Adrenal gland (tissue), 12 donors: Measurements from ENCODE around the gene VAMP5. TPM values are rescaled to one million over a fixed set of nuclear protein-coding genes. Genes with fewer than 3 reads are reported as not detected.
"Not testable (repeated sequence)": the region's sequence is repeated elsewhere in the genome, so short reads cannot be mapped to it uniquely, and the experiment has no call there.

Experiments
- DNase-seq, 7 donors: peaks; one replicate each; pipeline ENCODE4 v3.0.0-alpha.2; 2019 to 2020
- H3K27ac ChIP-seq, 5 donors: fragments of 200-600 bp; sonication (generic) in 4 of 5; 1 replicate in 3 of 5; 2 replicates in 2 of 5; pipeline versions ENCODE4 v1.5.1 to v1.8.0; 2016 to 2020; ENCODE audit warnings: mild to moderate bottlenecking in 1 of 5
- H3K27me3 ChIP-seq: fragments of 200-600 bp; 2 replicates; pipeline ENCODE4 v1.8.0; 2021
- H3K36me3 ChIP-seq, 2 donors: fragments of 200-600 bp; replicated peaks in 1 of 2; 1 replicate in 1 of 2; 2 replicates in 1 of 2; pipeline versions ENCODE4 v1.5.1 to v1.8.0; 2018 to 2022
- H3K4me1 ChIP-seq, 2 donors: fragments of 200-600 bp; replicated peaks in 1 of 2; 1 replicate in 1 of 2; 2 replicates in 1 of 2; pipeline versions ENCODE4 v1.5.1 to v1.8.0; 2018 to 2021
- H3K4me3 ChIP-seq, 4 donors: fragments of 200-600 bp; sonication (generic) in 3 of 4; one replicate each; pipeline ENCODE4 v1.5.1; 2016 to 2018
- H3K9me3 ChIP-seq, 3 donors: fragments of 200-600 bp; sonication (generic) in 1 of 3; replicated peaks in 1 of 3; 1 replicate in 2 of 3; 2 replicates in 1 of 3; pipeline versions ENCODE4 v1.5.1 to v1.8.0; 2016 to 2021
- CTCF ChIP-seq, 6 experiments: fragments of 450-650 bp in 4 of 6; fragments of 200-600 bp in 2 of 6; sonication (generic) in 1 of 6; IDR thresholded peaks; 1 replicate in 5 of 6; 2 replicates in 1 of 6; pipeline versions ENCODE4 v1.5.1 to v1.8.0; 2016 to 2021; ENCODE audit warnings: antibody characterized with exemption in 6 of 6, mild to moderate bottlenecking in 2 of 6, moderate library complexity in 1 of 6
- POLR2A ChIP-seq, 2 donors: fragments of 450-650 bp; IDR thresholded peaks; one replicate each; pipeline ENCODE4 v1.6.1; 2017; ENCODE audit warnings: antibody characterized with exemption in 2 of 2, mild to moderate bottlenecking in 2 of 2, moderate library complexity in 1 of 2
- WGBS, 4 donors: extraction: QIAGEN DNeasy Blood & Tissue Kit in 2 of 4; methylation state at CpG; one replicate each; pipeline versions ENCODE4 v1.1.5 to v1.1.7; 2013 to 2017; 5-methylcytosine and 5-hydroxymethylcytosine counted together
- intact Hi-C, 2 donors: fragments of 100-400 bp; cut with DNase I; formaldehyde crosslinking; loops; one replicate each; pipeline versions ENCODE4 v1.14.1 to v1.15.0; 2022 to 2023
- polyA plus RNA-seq, 3 donors: library from polyadenylated mRNA; stranded (reverse); fragments of 200-250 nt in 2 of 3; fragments of 350-450 nt in 1 of 3; fragmentation: Illumina TruSeq in 1 of 3; extraction: RNeasy Lipid Tissue Mini Kit (QIAGEN cat#74804) in 1 of 3; gene quantifications; one replicate each; pipeline ENCODE4 v1.2.3, GENCODE V29; 2013 to 2014
- total RNA-seq, 9 donors: library from RNA; depleted of rRNA in 4 of 9; stranded (reverse); fragments of >200 nt in 4 of 9; fragments of 120-200 nt in 1 of 9; fragmentation: NEBNext Ultra II Directional in 1 of 9; extraction: Animal tissue kit (Norgen Biotek cat#: 25700) in 1 of 9; gene quantifications; one replicate each; pipeline versions ENCODE4 v1.1.0 to v1.2.4, GENCODE V29; 2013 to 2023
- donor health status: healthy with polysubstance abuse.
- donor health status: Bipolar disorder and iron deficiency.
- donor health status: DM: yes; HTN: yes; CAD: no.
- donor health status: DM: no; HTN: no; CAD: no.
- donor health status: DM: no; HTN: no; CAD: no.
- donor health status: DM: yes; HTN: yes; CAD: no.

The VAMP5 gene
- total and polyA plus RNA-seq, 12 donors: 30.2 to 130 (median 78.3) TPM

- Histone ChIP-seq H3K4me1 (peaks cover 9 to 51% of the 10 kb centered on the region in 2 donors), H3K27ac (peak overlapping the region in 1 of 5 donors; percentile 1), H3K36me3 (peaks cover 0 to 64% of the 10 kb centered on the region in 2 donors)
- DNase-seq, H3K4me3 ChIP-seq, intact Hi-C loops, H3K27me3 ChIP-seq, H3K9me3 ChIP-seq: not testable (repeated sequence)
- TF ChIP-seq POLR2A (IDR thresholded peaks at IDR 0.05): peak in 1 of 2 donors; percentile 8
- WGBS, 4 donors: 83 to 91% (median 87%) methylated on average over 4 to 5 of the region's 5 CpGs
Measured at GRCh38 chr2:85544915-85545779, 39.1 kb upstream of the VAMP5 start.

- no peak for DNase-seq
- Histone ChIP-seq H3K4me1 (peaks cover 9 to 53% of the 10 kb centered on the region in 2 donors), H3K9me3 (no peaks in the 10 kb centered on the region), H3K36me3 (peaks cover 0 to 68% of the 10 kb centered on the region in 2 donors), H3K4me3 (no peak overlapping the region), H3K27ac (peak overlapping the region in 1 of 5 donors; percentile 1), H3K27me3 (no peaks in the 10 kb centered on the region)
- TF ChIP-seq POLR2A (IDR thresholded peaks at IDR 0.05) (no peak), CTCF (IDR thresholded peaks at IDR 0.05) (no peak)
- WGBS, 4 donors: 82 to 93% (median 92%) methylated on average over 5 of the region's 5 CpGs
- intact Hi-C loops: no loop called here
Measured at GRCh38 chr2:85545780-85546240, 38.4 kb upstream of the VAMP5 start.

- DNase-seq: no peak
- intact Hi-C loops: no loop called here
- Histone ChIP-seq H3K4me1 (peaks cover 0 to 46% of the 10 kb centered on the region in 2 donors), H3K9me3 (no peaks in the 10 kb centered on the region), H3K27ac (peak overlapping the region in 2 of 5 donors; percentile 6 to 31), H3K4me3 (no peak overlapping the region), H3K36me3 (peaks cover 0 to 65% of the 10 kb centered on the region in 2 donors), H3K27me3 (no peaks in the 10 kb centered on the region)
- WGBS, 4 donors: 67 to 93% (median 86%) methylated on average over 1 of the region's 1 CpG
- TF ChIP-seq POLR2A (IDR thresholded peaks at IDR 0.05): no peak
Measured at GRCh38 chr2:85547089-85547858, 37.0 kb upstream of the VAMP5 start.

GRCh38 chr2:85547859-85548607 is 36.2 kb upstream of the VAMP5 start:
- H3K4me1 ChIP-seq: peaks cover 0 to 38% of the 10 kb centered on the region in 2 donors
- no peaks in the 10 kb centered on the region for H3K27me3 ChIP-seq
- H3K4me3 ChIP-seq: no peak overlapping the region
- TF ChIP-seq POLR2A (IDR thresholded peaks at IDR 0.05): no peak
- no peak for TF ChIP-seq CTCF (IDR thresholded peaks at IDR 0.05)
- intact Hi-C loops: no loop called here
- H3K27ac ChIP-seq: peak overlapping the region in 3 of 5 donors; percentile 6 to 31 (median 20)
- DNase-seq: no peak
- no peaks in the 10 kb centered on the region for H3K9me3 ChIP-seq
- H3K36me3 ChIP-seq: peaks cover 0 to 65% of the 10 kb centered on the region in 2 donors
- 55 to 65% (median 62%) methylated on average over 6 of the region's 6 CpGs for WGBS, 4 donors
